Activated T-helper 1 cell treated with anti-CD3 and anti-CD28 coated beads, Interleukin-12 subunit alpha, Interleukin-12 subunit beta, Interleukin-2, Interleukin-4 antibody, amounts not matched to agents 30 ng/mL and 10 ng/mL and 1 ng/mL, durations not matched to agents 14 hours and 24 hours and 36 hours (primary cell): Measurements from ENCODE around the gene SAMMSON. TPM values are rescaled to one million over a fixed set of nuclear protein-coding genes. Genes with fewer than 3 reads are reported as not detected.

Experiments used
- DNase-seq: peaks from one replicate; pipeline ENCODE4 v3.0.0; 2021; ENCODE audit warnings: low spot score
- H3K27ac Mint-ChIP-seq: one replicate; pipeline ENCODE4 v1.8.0; 2021; ENCODE audit warnings: mild to moderate bottlenecking, mixed read lengths
- H3K27me3 Mint-ChIP-seq: one replicate; pipeline ENCODE4 v1.8.0; 2022; ENCODE audit warnings: mild to moderate bottlenecking, moderate library complexity, mixed read lengths; ENCODE audit not compliant: insufficient read depth
- H3K36me3 Mint-ChIP-seq: one replicate; pipeline ENCODE4 v1.8.0; 2021; ENCODE audit warnings: low read depth, mixed read lengths
- H3K4me1 Mint-ChIP-seq: one replicate; pipeline ENCODE4 v1.8.0; 2021; ENCODE audit warnings: low read depth, mixed read lengths
- H3K4me3 Mint-ChIP-seq: one replicate; pipeline ENCODE4 v1.8.0; 2021; ENCODE audit warnings: mild to moderate bottlenecking, moderate library complexity, mixed read lengths
- H3K9me3 Mint-ChIP-seq: one replicate; pipeline ENCODE4 v1.8.0; 2021; ENCODE audit warnings: mixed read lengths
- intact Hi-C: fragments of 100-400 bp; cut with micrococcal nuclease; formaldehyde crosslinking; loops from one replicate; pipeline ENCODE4 v1.15.1; 2024
- total RNA-seq: library from RNA; stranded (reverse); gene quantifications from 2 replicates; pipeline ENCODE4 v1.2.3, GENCODE V29; 2022

SAMMSON gene
- total RNA-seq, 1 donor from 2014 or later: not detected

GRCh38 chr3:70111411-70111810, 111.9 kb downstream of the SAMMSON start:
- H3K9me3 Mint-ChIP-seq: no peaks in the 10 kb centered on the region
- intact Hi-C loops: no loop called here
- no peak for DNase-seq
- H3K36me3 Mint-ChIP-seq: no peaks in the 10 kb centered on the region
- no peaks in the 10 kb centered on the region for H3K27me3 Mint-ChIP-seq
- H3K4me3 Mint-ChIP-seq: no peak overlapping the region
- H3K4me1 Mint-ChIP-seq: no peaks in the 10 kb centered on the region
- H3K27ac Mint-ChIP-seq: no peak overlapping the region

- no peak overlapping the region for H3K4me3 Mint-ChIP-seq
- no peaks in the 10 kb centered on the region for H3K4me1 Mint-ChIP-seq
- no peaks in the 10 kb centered on the region for H3K9me3 Mint-ChIP-seq
- H3K27me3 Mint-ChIP-seq: peaks cover 2% of the 10 kb centered on the region
- intact Hi-C loops: no loop called here
- DNase-seq: no peak
- H3K36me3 Mint-ChIP-seq: no peaks in the 10 kb centered on the region
- H3K27ac Mint-ChIP-seq: no peak overlapping the region
Observed at GRCh38 chr3:70112751-70113150, 113.2 kb downstream of the SAMMSON start.

- no peak overlapping the region for H3K4me3 Mint-ChIP-seq
- peaks cover 2% of the 10 kb centered on the region for H3K27me3 Mint-ChIP-seq
- H3K4me1 Mint-ChIP-seq: no peaks in the 10 kb centered on the region
- intact Hi-C loops: no loop called here
- DNase-seq: no peak
- no peaks in the 10 kb centered on the region for H3K9me3 Mint-ChIP-seq
- H3K36me3 Mint-ChIP-seq: no peaks in the 10 kb centered on the region
- no peak overlapping the region for H3K27ac Mint-ChIP-seq
Observed at GRCh38 chr3:70114431-70114830, 114.9 kb downstream of the SAMMSON start.

GRCh38 chr3:70119879-70120278, 120.3 kb downstream of the SAMMSON start:
- H3K9me3 Mint-ChIP-seq: no peaks in the 10 kb centered on the region
- no peaks in the 10 kb centered on the region for H3K36me3 Mint-ChIP-seq
- peaks cover 2% of the 10 kb centered on the region for H3K27me3 Mint-ChIP-seq
- no peak overlapping the region for H3K4me3 Mint-ChIP-seq
- no peak overlapping the region for H3K27ac Mint-ChIP-seq
- intact Hi-C loops: loop anchor here (2.0 kb wide), 2 partner anchors 239 to 1465 kb away; no protein-coding TSS in a partner anchor
- no peak for DNase-seq
- H3K4me1 Mint-ChIP-seq: no peaks in the 10 kb centered on the region
